ENCODE results near the gene INHBA.
A peak's percentile ranks its signal among the peaks of the same experiment; 100 is the strongest.

INHBA gene

GRCh38 chr7:41685684-41686083, 17.2 kb downstream of the INHBA start:
- DNase-seq: peak in 1 of 2 donors; percentile 31

DNA sequence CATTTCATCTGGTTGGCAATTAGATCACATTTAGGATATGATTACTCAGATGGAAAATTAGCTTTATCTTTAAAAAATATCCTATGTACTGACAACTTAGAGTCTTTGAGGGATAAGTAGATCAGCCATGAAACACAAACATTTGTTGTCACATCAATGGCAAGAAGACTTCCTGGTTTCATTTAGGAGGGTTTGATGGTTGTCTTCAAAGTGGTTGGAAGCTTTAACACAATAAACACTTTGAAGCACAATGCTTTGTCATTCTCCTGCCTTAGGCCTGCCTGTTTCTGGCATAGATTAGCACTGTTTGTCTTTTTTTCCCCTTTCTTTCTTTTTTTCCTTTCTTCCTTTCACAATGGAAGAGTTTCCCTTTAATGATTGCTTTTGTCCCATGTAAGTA, 20.5 kb downstream of the INHBA start:
- DNase-seq: peak in 1 of 2 donors; percentile 32

GRCh38 chr7:41679566-41679965, 23.3 kb downstream of the INHBA start:
- no peak for DNase-seq

DNA sequence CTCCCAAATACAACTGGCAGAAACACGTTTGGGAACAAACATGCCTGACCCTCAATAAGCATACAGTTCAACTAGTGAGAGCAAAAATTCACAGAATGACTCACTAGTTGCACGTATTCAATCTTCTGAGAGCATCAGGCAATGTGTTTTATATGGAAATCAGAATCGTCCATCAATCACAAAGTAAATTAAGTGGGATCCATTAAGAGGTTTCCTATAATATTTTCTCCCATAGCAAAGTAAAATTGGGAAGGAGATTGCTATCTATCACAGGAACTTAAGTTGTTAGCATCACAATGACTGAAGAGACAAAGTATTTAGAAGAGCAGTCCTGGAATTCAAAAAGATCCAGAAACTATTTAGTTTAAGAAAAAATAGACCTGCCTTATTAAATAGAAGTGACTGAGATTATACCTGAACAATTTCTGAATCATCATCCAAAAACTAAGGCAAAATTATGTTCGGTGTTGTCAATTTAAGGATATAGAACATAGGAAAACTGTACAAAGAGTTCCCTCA, 28.3 kb downstream of the INHBA start:
- no peak for DNase-seq

GRCh38 chr7:41661596-41661995, 41.3 kb downstream of the INHBA start:
- no peak for DNase-seq

DNA sequence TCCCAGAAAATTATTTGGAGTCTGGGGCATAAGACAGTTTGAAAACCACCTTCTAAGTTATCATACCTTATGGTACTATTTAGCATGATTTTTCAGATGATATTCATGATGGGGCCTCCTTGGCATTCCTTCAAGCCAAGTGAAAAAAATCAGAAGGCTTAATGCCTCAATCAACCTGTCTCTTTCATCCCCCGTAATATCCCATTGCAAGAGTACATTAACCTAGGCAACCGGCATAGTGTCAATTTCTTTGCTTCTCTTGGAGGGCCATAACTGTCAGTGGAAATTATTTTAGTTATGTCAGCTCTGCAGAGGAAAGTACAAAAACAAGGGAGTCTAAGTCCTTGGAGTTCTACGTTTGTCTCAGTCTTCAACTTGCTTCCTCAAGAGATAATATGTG, 43.4 kb downstream of the INHBA start:
- DNase-seq: no peak

- no peak for DNase-seq
Measured at GRCh38 chr7:41656366-41656765, 46.5 kb downstream of the INHBA start.

- DNase-seq: no peak
Measured at GRCh38 chr7:41655426-41655825, 47.5 kb downstream of the INHBA start.

- no peak for DNase-seq
Measured at GRCh38 chr7:41652267-41652666, 50.6 kb downstream of the INHBA start.

DNA sequence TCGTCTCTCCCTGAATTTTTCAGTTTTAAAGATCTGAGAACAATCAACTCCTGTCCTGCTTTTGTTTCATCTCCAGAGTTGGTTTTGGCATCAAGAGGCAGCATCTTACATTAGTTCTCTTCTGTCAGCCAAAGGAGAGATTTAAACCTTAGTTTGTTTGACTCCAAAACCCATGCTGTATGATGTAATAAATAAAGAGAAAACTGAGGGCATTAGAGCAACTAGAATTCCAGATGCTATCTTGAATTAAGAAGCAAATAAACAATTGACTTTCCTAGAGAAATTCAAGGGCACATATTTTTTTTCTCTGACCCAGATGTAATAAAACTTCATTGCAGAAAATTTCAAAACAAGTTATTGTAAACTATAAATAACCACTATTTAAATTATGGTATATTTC, 54.4 kb downstream of the INHBA start:
- DNase-seq: no peak

GRCh38 chr7:41643616-41644015, 59.3 kb downstream of the INHBA start:
- DNase-seq: no peak

DNA sequence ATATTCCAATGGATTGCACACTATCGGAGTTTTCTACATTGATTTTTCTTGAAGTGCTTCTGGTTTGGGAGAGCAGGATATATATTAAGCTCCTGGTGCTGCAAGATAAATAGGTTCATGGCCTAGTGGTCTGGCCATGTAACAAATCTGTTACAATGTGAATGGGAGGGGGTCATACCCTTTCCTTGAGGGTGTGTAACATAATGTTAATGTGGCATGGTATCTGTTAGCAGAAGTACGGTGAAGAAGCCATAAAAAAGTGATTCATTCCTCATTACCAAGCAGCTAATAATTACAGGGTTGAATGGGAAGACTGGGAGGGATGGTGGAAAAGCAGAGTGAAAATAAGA, 61.2 kb downstream of the INHBA start:
- no peak for DNase-seq

DNA sequence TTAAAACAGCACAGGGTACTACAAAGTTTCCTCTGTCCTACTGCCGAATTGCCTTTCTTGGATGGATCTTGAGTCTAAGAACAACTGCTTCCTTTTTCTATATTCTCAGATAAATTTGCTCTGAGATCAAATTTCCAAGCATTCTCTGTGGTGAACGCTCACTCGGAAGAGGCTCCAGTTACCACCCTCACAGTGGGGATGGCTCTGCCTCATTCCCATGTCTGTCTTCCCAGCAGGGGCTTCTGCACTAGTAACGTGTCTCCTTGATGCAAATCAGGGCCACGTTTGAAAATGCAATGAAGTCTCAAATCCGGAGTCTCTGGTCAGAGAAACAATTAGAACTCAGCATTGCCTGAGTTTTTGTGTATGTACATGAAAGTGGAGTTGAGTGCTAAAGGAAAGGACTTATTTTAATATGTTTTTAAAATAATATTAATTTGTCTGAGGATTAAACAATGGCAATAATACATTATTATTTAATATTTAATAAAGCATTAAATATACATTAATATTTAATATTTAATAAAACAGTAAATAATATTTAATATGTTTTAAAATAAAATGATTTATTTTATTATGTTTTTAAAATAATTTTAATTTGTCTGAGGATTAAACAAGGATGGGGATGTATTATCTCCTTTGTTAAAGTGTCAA, 61.8 kb downstream of the INHBA start:
- DNase-seq: no peak

DNA sequence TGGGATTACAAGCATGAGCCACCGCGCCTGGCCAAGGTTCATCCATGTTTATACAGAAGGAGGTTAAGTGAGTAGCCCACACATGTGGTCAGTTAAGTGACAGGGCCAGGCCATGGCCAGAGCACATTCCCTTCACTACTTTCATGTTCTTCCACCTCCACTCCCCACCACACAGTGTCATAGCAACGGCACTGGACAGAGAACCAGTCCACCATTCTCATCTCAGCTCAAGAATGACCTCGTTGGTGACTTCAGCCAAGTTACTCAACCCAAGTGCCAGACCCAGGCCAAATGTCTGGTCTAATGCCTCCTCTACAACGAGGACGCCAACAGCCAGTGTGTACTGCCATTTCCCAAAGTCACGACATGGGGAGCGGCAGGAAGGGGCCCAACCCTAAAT, 62.4 kb downstream of the INHBA start:
- no peak for DNase-seq

DNA sequence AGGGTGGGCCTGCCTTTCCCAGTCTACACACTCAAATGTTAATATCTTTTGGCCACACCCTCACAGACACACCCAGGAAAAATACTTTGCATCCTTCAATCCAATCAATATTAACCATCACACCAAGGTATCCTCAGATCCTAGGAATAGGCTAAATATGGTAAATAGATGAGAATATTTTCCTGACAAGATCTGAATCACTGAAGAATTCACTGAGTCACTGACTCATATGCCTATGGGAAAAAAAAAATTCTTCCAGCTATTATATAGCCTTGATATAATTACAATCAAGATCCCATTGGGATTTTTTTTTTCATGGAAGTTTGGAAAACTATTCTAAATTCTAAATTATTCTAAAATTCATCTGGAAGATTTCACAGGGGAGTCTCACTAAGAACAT, 65.8 kb downstream of the INHBA start:
- DNase-seq: no peak

Data from inflammatory macrophage treated with lipopolysaccharide for 1 hour (primary cell).